HEK293 (cell line): ENCODE results near the gene NEUROD4.

Experiments
- CTCF ChIA-PET: fragments of 350-600 bp; formaldehyde crosslinking; extraction: SDS; loops from one replicate; lab custom pipeline; 2021; ENCODE audit warnings: antibody characterized with exemption; lab: Yijun Ruan, JAX
- POLR2A ChIA-PET: fragments of 300-600 bp; formaldehyde crosslinking; extraction: SDS; loops from one replicate; lab custom pipeline; 2020; ENCODE audit warnings: antibody characterized with exemption, inconsistent platforms; lab: Yijun Ruan, JAX
- H3K27ac ChIP-seq: fragments of 200-500 bp; sonication (Bioruptor generic); 2 replicates; pipeline ENCODE4 v1.5.1; 2014; ENCODE audit warnings: low read depth, low read length, control low read depth, inconsistent platforms; ENCODE audit errors: extremely low read depth
- H3K36me3 ChIP-seq, 2 experiments: fragments of 200-500 bp in 1 of 2; sonication (Bioruptor generic) in 1 of 2; 1 replicate in 1 of 2; 2 replicates in 1 of 2; pipeline ENCODE4 v1.5.1; 2014 to 2017; ENCODE audit warnings: inconsistent platforms in 2 of 2, low read length in 2 of 2; ENCODE audit not compliant: control insufficient read depth in 2 of 2, insufficient read depth in 1 of 2
- H3K4me1 ChIP-seq: fragments of 200-500 bp; sonication (Bioruptor generic); 2 replicates; pipeline ENCODE4 v1.5.1; 2014; ENCODE audit warnings: mild to moderate bottlenecking, low read length, inconsistent platforms; ENCODE audit not compliant: control insufficient read depth, insufficient read depth
- H3K4me3 ChIP-seq: 2 replicates; pipeline ENCODE4 v1.5.1; 2011; ENCODE audit warnings: low read depth, mild to moderate bottlenecking, control low read depth, low read length, moderate library complexity
- H3K9me3 ChIP-seq: fragments of 200-500 bp; sonication (Bioruptor generic); 2 replicates; pipeline ENCODE4 v1.5.1; 2014; ENCODE audit warnings: low read depth, low read length, inconsistent platforms; ENCODE audit not compliant: control insufficient read depth, insufficient read depth
- IKZF3 ChIP-seq: fragments of 450-650 bp; IDR thresholded peaks from 2 replicates; pipeline ENCODE4 v1.5.0; 2018; ENCODE audit warnings: missing biosample characterization, mild to moderate bottlenecking, missing genetic modification characterization, moderate library complexity
- SCRT2 ChIP-seq: fragments of 450-650 bp; formaldehyde crosslinking; IDR thresholded peaks from 2 replicates; pipeline ENCODE4 v1.5.1; 2016; ENCODE audit warnings: missing biosample characterization, missing genetic modification characterization
- WT1 ChIP-seq: fragments of 450-650 bp; formaldehyde crosslinking; IDR thresholded peaks from 2 replicates; pipeline ENCODE4 v1.5.1; 2016; ENCODE audit warnings: missing biosample characterization, missing genetic modification characterization
- YY1 ChIP-seq: fragments of 450-650 bp; formaldehyde crosslinking; IDR thresholded peaks from 2 replicates; pipeline ENCODE4 v1.5.1; 2018; ENCODE audit warnings: missing biosample characterization, missing genetic modification characterization
- ZBTB1 ChIP-seq: fragments of 450-650 bp; formaldehyde crosslinking; IDR thresholded peaks from 2 replicates; pipeline ENCODE4 v1.5.1; 2016; ENCODE audit warnings: missing biosample characterization, missing genetic modification characterization
- ZNF114 ChIP-seq: fragments of 450-650 bp; formaldehyde crosslinking; IDR thresholded peaks from 2 replicates; pipeline ENCODE4 v1.5.0; 2017; ENCODE audit warnings: missing biosample characterization, missing genetic modification characterization
- ZNF155 ChIP-seq: fragments of 450-650 bp; formaldehyde crosslinking; IDR thresholded peaks from 2 replicates; pipeline ENCODE4 v1.5.1; 2016; ENCODE audit warnings: missing biosample characterization, missing genetic modification characterization
- ZNF174 ChIP-seq: fragments of 450-650 bp; formaldehyde crosslinking; IDR thresholded peaks from 2 replicates; pipeline ENCODE4 v1.5.0; 2017; ENCODE audit warnings: missing biosample characterization, mild to moderate bottlenecking, missing genetic modification characterization
- ZNF184 ChIP-seq: fragments of 450-650 bp; IDR thresholded peaks from 2 replicates; pipeline ENCODE4 v1.5.1; 2018; ENCODE audit warnings: missing biosample characterization, mild to moderate bottlenecking, missing genetic modification characterization
- ZNF223 ChIP-seq: fragments of 450-650 bp; formaldehyde crosslinking; IDR thresholded peaks from 2 replicates; pipeline ENCODE4 v1.5.1; 2016; ENCODE audit warnings: missing biosample characterization, missing genetic modification characterization
- ZNF350 ChIP-seq: fragments of 450-650 bp; formaldehyde crosslinking; IDR thresholded peaks from 2 replicates; pipeline ENCODE4 v1.5.0; 2017; ENCODE audit warnings: missing biosample characterization, mild to moderate bottlenecking, missing genetic modification characterization
- ZNF394 ChIP-seq: fragments of 450-650 bp; formaldehyde crosslinking; IDR thresholded peaks from 2 replicates; pipeline ENCODE4 v1.5.1; 2016; ENCODE audit warnings: missing biosample characterization, missing genetic modification characterization, mild to moderate bottlenecking, moderate library complexity, borderline replicate concordance
- ZNF416 ChIP-seq: fragments of 450-650 bp; formaldehyde crosslinking; IDR thresholded peaks from 2 replicates; pipeline ENCODE4 v1.5.1; 2016; ENCODE audit warnings: missing biosample characterization, missing genetic modification characterization
- ZNF423 ChIP-seq: fragments of 450-650 bp; formaldehyde crosslinking; IDR thresholded peaks from 2 replicates; pipeline ENCODE4 v1.5.1; 2016; ENCODE audit warnings: missing biosample characterization, missing genetic modification characterization
- ZNF473 ChIP-seq: fragments of 450-650 bp; formaldehyde crosslinking; IDR thresholded peaks from 2 replicates; pipeline ENCODE4 v1.5.1; 2017; ENCODE audit warnings: missing biosample characterization, missing genetic modification characterization
- ZNF529 ChIP-seq: fragments of 450-650 bp; formaldehyde crosslinking; IDR thresholded peaks from 2 replicates; pipeline ENCODE4 v1.5.1; 2017; ENCODE audit warnings: missing genetic modification characterization, missing biosample characterization; ENCODE audit not compliant: insufficient replicate concordance
- ZNF558 ChIP-seq: fragments of 450-650 bp; formaldehyde crosslinking; IDR thresholded peaks from 2 replicates; pipeline ENCODE4 v1.5.1; 2016; ENCODE audit warnings: missing biosample characterization, missing genetic modification characterization
- ZNF654 ChIP-seq: fragments of 450-650 bp; formaldehyde crosslinking; IDR thresholded peaks from 2 replicates; pipeline ENCODE4 v1.5.1; 2016; ENCODE audit warnings: low read depth, missing biosample characterization, missing genetic modification characterization
- ZNF658 ChIP-seq: fragments of 450-650 bp; formaldehyde crosslinking; IDR thresholded peaks from 2 replicates; pipeline ENCODE4; 2016; ENCODE audit warnings: missing biosample characterization, missing genetic modification characterization
- ZNF747 ChIP-seq: fragments of 450-650 bp; formaldehyde crosslinking; IDR thresholded peaks from 2 replicates; pipeline ENCODE4 v1.5.1; 2016; ENCODE audit warnings: missing biosample characterization, missing genetic modification characterization
- ZNF76 ChIP-seq: fragments of 450-650 bp; formaldehyde crosslinking; IDR thresholded peaks from 2 replicates; pipeline ENCODE4; 2016; ENCODE audit warnings: low read depth, missing biosample characterization, missing genetic modification characterization, borderline replicate concordance
- ZSCAN30 ChIP-seq: fragments of 450-650 bp; IDR thresholded peaks from 2 replicates; pipeline ENCODE4 v1.5.1; 2018; ENCODE audit warnings: missing biosample characterization, mild to moderate bottlenecking, missing genetic modification characterization, moderate library complexity
- TF ChIP-seq, protein P1 (sequence below): fragments of 450-650 bp; formaldehyde crosslinking; IDR thresholded peaks from 2 replicates; pipeline ENCODE4 v1.5.1; 2016; ENCODE audit warnings: missing biosample characterization, missing genetic modification characterization
- TF ChIP-seq, protein P2 (sequence below): fragments of 450-650 bp; IDR thresholded peaks from 2 replicates; pipeline ENCODE4 v1.5.1; 2018; ENCODE audit warnings: missing biosample characterization, missing genetic modification characterization
- TF ChIP-seq, protein P3 (sequence below): fragments of 450-650 bp; formaldehyde crosslinking; IDR thresholded peaks from 2 replicates; pipeline ENCODE4 v1.5.1; 2016; ENCODE audit warnings: missing biosample characterization, missing genetic modification characterization
- TF ChIP-seq, protein P4 (sequence below): fragments of 450-650 bp; formaldehyde crosslinking; IDR thresholded peaks from 2 replicates; pipeline ENCODE4 v1.5.1; 2017; ENCODE audit warnings: missing biosample characterization, missing genetic modification characterization

The NEUROD4 gene

DNA sequence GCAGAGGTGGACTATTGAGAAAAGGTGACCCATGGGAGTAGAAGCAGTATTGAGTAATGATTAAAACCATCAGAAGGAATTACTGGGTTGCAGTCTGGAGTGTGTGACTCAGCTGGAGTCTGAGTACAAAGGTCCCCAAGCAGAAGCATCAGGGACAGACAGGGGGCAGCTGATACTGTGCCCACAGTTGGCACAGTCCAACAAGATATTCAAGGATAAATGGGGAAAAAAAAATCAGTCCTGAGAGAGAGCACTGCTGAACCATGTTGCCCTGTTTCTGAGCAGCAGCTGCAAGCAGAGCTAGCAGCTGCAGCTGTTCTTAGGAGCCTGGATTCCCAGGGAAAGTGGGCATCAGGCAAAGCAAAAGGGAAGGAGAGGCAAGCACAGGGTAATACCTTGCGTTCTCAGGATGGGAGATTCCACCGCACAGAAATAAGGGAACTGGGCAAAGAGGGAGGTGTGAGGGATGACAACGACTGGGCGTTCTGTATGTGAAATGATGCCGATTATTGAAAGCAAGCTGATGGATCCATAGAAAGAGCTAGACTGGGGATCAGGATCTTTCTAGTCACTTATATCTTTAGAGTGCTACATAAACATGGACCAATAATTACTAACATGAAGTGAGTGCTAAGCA, 17.7 kb downstream of the NEUROD4 start (continued):
- TF ChIP-seq, protein P1, sequence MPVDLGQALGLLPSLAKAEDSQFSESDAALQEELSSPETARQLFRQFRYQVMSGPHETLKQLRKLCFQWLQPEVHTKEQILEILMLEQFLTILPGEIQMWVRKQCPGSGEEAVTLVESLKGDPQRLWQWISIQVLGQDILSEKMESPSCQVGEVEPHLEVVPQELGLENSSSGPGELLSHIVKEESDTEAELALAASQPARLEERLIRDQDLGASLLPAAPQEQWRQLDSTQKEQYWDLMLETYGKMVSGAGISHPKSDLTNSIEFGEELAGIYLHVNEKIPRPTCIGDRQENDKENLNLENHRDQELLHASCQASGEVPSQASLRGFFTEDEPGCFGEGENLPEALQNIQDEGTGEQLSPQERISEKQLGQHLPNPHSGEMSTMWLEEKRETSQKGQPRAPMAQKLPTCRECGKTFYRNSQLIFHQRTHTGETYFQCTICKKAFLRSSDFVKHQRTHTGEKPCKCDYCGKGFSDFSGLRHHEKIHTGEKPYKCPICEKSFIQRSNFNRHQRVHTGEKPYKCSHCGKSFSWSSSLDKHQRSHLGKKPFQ (tag by site-specific recombination) = no peak
- TF ChIP-seq, protein P2, sequence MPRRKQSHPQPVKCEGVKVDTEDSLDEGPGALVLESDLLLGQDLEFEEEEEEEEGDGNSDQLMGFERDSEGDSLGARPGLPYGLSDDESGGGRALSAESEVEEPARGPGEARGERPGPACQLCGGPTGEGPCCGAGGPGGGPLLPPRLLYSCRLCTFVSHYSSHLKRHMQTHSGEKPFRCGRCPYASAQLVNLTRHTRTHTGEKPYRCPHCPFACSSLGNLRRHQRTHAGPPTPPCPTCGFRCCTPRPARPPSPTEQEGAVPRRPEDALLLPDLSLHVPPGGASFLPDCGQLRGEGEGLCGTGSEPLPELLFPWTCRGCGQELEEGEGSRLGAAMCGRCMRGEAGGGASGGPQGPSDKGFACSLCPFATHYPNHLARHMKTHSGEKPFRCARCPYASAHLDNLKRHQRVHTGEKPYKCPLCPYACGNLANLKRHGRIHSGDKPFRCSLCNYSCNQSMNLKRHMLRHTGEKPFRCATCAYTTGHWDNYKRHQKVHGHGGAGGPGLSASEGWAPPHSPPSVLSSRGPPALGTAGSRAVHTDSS (tag by site-specific recombination) = no peak
- no peak for TF ChIP-seq ZNF155 (tag by site-specific recombination)

DNA sequence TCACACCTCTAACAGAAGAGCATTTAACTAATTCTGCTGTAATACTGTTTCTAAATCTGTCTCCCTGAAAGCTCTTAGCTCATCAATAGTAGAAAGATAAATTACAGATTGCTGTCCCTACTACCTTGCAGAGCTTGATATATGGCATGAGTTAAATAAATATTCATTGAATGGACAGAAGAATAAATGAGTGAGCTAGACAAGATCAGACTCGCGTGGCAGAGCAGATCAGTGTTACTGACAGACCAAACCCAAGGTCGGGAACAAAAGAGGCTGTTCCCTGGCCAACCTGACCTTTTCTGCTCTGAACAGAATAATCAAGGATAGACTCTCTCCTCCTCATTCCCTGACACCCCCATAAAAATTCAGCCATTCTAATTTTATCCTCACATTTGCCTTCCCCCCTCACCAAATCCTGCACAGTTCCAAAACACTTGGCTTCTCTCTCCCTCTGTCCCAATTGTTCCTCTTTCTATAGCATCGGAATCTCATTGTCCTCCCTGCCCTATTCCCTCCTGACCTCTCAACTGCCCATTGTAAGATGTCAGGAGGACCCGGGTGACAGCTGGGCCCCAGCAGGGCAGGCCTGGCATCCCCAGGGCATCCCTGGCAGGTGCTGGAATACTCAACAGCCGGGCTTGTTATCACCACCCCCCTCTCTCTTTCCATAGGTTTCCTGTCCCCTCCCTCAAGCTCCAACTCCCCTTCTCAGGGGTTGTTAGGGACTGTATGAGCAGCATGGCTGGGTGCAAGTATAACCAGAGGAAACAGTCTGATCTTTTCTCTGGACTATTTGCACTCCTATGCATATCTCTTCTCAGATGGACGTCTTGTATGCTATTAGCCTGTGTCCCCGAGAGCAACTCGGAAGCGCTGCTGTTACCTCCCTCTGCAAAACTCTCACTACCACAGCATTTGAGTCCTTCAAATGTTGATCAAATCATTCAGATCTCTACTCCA, 19.9 kb downstream of the NEUROD4 start:
- POLR2A ChIA-PET = no interaction called here
- no peaks in the 10 kb centered on the region for H3K4me1 ChIP-seq
- CTCF ChIA-PET = interaction anchor here (0.6 to 1.2 kb wide), 2 partner anchors 19 to 47 kb away, joined by 3 to 4 read pairs; no protein-coding TSS in a partner anchor
- TF ChIP-seq ZNF529 (no peak), ZNF223 (tag by site-specific recombination) (no peak), ZNF654 (tag by site-specific recombination) (no peak), YY1 (tag by site-specific recombination) (no peak), SCRT2 (no peak), ZNF416 (tag by site-specific recombination) (no peak), ZNF350 (tag by site-specific recombination) (no peak), ZNF747 (tag by site-specific recombination) (no peak), ZNF473 (tag by site-specific recombination) (no peak), ZNF114 (tag by site-specific recombination) (no peak), ZNF155 (tag by site-specific recombination) (no peak), ZNF174 (no peak)
- TF ChIP-seq, protein P3, sequence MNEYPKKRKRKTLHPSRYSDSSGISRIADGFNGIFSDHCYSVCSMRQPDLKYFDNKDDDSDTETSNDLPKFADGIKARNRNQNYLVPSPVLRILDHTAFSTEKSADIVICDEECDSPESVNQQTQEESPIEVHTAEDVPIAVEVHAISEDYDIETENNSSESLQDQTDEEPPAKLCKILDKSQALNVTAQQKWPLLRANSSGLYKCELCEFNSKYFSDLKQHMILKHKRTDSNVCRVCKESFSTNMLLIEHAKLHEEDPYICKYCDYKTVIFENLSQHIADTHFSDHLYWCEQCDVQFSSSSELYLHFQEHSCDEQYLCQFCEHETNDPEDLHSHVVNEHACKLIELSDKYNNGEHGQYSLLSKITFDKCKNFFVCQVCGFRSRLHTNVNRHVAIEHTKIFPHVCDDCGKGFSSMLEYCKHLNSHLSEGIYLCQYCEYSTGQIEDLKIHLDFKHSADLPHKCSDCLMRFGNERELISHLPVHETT (tag by site-specific recombination) = no peak
- H3K4me3 ChIP-seq = no peak overlapping the region
- no peak overlapping the region for H3K27ac ChIP-seq
- no peaks in the 10 kb centered on the region for H3K9me3 ChIP-seq
- H3K36me3 ChIP-seq = no peaks in the 10 kb centered on the region

DNA sequence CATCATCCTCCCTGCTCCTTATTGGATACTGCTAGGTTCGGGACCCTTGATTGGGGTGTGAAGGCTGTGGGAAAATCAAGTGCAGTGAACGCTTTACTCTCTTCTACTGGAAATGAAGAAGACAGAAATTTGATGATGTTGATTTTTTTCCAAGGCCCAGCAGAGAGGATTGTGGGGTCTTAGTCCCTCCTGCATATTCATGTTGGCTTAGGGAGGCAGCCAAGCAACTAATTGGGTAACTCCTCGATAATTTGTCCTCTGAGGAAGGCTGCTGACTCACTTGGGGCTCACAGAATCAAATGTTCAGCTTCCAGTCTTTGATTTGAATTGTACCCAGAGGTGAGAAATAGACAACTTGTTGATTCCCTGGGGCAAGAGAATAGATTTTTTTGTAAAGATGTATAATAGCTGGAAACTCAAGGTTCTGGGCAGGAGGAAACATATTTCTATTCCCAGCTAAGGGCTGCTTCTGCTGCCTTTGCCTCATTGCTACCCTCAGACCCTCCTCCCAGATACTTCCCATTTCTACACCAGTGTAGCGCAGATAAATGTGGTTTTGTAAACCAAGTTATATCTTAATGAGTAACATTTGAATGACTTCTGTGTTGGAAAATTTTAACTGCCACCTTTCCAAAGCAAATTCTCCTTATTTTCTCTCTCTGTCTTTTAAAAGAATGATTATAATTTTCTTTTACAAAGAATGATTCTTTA, 21.7 kb downstream of the NEUROD4 start:
- POLR2A ChIA-PET = no interaction called here
- TF ChIP-seq ZNF658 (tag by site-specific recombination) (no peak), ZBTB1 (tag by site-specific recombination) (no peak), ZNF747 (tag by site-specific recombination) (no peak), ZNF184 (tag by site-specific recombination) (no peak), WT1 (tag by site-specific recombination) (no peak), ZNF394 (no peak), ZNF423 (no peak), IKZF3 (tag by site-specific recombination) (no peak), ZNF558 (no peak), ZSCAN30 (tag by site-specific recombination) (no peak), ZNF76 (tag by site-specific recombination) (no peak)
- TF ChIP-seq, protein P4, sequence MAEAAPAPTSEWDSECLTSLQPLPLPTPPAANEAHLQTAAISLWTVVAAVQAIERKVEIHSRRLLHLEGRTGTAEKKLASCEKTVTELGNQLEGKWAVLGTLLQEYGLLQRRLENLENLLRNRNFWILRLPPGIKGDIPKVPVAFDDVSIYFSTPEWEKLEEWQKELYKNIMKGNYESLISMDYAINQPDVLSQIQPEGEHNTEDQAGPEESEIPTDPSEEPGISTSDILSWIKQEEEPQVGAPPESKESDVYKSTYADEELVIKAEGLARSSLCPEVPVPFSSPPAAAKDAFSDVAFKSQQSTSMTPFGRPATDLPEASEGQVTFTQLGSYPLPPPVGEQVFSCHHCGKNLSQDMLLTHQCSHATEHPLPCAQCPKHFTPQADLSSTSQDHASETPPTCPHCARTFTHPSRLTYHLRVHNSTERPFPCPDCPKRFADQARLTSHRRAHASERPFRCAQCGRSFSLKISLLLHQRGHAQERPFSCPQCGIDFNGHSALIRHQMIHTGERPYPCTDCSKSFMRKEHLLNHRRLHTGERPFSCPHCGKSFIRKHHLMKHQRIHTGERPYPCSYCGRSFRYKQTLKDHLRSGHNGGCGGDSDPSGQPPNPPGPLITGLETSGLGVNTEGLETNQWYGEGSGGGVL (tag by site-specific recombination) = no peak

More for the DNA sequence above, 21.7 kb downstream of the NEUROD4 start:
- no peaks in the 10 kb centered on the region for H3K9me3 ChIP-seq
- H3K4me1 ChIP-seq = no peaks in the 10 kb centered on the region
- H3K27ac ChIP-seq = no peak overlapping the region
- H3K4me3 ChIP-seq = no peak overlapping the region
- no peaks in the 10 kb centered on the region for H3K36me3 ChIP-seq
- CTCF ChIA-PET = interaction anchor here (0.7 kb wide), 1 partner anchor 12 kb away, joined by 3 read pairs; no protein-coding TSS in a partner anchor
